CD1c-positive myeloid dendritic cell (primary cell): ENCODE results near the gene MACROD2.
"Not testable (repeated sequence)": the region's sequence is repeated elsewhere in the genome, so short reads cannot be mapped to it uniquely, and the experiment has no call there.

Experiments
- DNase-seq: peaks from one replicate; pipeline ENCODE4 v3.0.0-alpha.2; 2016; ENCODE audit errors: extremely low spot score

Gene MACROD2

GRCh38 chr20:14914633-14915032 is 919.3 kb downstream of the MACROD2 start:
- no peak for DNase-seq

GRCh38 chr20:14915356-14915755 is 920.0 kb downstream of the MACROD2 start:
- DNase-seq, result no peak

DNA sequence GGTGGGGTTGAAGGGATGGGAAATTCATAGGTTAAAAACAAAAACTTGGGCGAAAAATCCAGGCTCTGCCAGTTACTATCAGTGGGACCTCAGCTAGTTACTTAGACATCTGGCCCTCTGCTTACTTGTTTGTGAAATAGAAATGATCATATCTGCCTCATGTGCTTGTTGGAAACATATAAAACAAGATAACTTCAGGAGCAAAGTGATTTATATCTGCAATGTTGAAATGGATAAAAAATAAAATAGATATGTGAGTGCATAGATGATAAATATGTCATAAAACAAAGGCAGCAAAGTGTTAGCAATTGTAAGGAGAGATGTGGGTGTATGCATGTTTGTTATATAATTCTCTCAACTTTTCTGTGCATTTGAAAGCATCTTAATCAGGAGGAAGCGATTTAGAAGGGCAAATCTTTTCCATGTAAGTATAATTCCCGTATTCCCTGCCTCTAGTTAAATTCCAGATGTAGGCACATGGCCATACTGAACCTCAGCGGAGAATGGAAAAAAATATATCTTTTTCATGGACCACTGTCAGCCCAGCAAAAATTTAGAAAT is 921.1 kb downstream of the MACROD2 start:
- no peak for DNase-seq

DNA sequence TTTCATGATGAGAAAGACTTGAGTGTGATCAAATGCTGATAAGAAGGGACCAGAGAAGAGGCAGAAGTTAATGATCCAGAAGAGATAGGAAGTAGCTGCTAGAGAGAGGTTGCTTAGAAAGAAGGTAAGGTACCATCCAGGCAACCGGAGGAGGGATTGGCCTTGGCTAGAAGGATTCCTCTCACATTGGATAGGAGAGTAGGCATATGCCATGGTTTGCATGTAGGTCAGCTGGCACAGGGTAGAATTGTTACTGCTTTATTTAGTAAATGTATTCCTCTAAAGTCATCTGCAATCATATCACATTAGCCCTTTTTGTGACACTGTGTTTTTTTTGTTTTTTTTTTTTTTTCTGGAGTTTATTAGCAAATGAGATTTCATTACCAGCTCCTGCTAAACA is 923.0 kb downstream of the MACROD2 start:
- DNase-seq, result no peak

- no peak for DNase-seq
These were observed 923.7 kb downstream of the MACROD2 start for GRCh38 chr20:14918976-14919375.

DNA sequence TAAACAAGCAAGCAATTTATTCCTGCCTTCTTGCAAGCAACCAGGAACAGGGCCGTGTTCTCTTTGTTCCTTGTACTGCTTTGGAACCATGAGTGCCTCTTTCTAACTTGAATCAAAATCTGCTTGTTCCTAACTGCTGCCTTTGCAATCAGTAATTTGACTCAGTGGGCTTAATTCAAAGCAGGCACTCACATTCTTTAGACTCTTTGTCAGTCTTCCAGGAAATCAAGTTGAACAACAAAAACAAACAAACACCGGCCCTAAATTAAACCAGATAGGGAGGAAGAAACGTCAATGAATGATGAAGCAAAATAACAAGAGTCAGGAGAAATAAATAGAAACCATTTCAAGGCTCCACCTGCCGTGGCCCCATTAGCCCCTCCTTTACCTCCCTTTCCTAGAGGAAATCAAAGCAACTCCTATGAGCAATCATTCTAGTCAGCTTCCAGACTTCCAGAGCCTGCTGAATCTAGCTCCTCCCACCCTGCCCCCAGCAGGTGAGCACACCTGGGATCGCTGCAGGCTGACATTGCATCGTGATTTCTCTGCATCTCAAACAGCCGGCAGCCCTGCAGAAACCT is 924.3 kb downstream of the MACROD2 start:
- DNase-seq, result no peak

- no peak for DNase-seq
These were observed 926.2 kb downstream of the MACROD2 start for GRCh38 chr20:14921513-14921912.

DNA sequence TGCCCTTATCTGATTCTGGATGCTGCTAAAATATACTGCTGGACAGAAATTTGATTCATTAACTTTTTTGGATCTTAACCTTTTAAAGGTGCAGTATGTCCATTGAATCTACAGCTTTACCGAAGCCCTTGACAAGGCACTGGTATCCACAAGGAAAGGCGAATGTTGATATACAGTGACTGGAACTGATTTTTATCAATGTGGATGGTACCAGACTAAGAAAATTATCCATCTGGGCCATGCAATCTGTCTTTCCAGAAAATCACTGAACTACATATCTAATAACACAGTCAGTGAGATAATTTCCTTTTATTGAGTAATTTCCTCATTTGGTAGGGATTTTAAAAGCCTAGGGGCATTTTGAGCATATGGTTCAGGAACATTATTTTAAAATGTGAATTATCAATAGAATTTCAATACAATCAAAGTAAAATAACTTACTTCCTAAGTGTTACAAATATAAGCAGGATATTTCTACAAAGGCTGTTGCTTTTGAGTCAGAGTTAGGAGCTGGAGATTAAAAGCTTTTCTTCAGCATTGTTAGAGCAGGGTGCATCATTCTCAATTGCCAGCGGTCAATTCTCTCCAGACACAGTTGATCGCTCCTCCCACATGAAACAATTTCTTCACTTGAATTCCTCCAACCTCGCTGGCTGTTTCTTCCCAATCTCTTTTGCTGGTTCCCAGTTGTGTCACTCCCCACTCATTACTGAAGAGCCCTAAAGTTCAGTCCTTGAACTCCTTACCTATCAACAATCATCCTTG is 927.4 kb downstream of the MACROD2 start:
- no peak for DNase-seq

DNA sequence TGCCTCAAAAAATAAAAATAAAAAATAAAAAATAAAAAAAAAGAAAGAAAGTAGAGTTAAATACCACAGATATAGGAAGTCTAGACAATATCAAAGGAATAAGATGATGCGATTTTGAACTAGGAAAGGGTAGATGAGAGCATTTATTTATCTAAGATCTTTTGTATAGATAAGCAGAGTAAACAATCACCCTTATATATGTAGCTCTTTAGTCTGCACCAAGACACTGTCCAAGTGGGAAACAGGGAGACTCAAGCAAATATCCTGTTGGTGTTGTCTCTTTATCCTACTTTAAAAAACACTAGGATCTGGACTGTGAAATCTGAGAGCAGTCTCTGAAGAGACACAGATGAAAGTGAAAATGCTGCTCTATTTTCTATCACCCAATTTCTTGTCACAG is 929.1 kb downstream of the MACROD2 start:
- DNase-seq, result no peak

DNA sequence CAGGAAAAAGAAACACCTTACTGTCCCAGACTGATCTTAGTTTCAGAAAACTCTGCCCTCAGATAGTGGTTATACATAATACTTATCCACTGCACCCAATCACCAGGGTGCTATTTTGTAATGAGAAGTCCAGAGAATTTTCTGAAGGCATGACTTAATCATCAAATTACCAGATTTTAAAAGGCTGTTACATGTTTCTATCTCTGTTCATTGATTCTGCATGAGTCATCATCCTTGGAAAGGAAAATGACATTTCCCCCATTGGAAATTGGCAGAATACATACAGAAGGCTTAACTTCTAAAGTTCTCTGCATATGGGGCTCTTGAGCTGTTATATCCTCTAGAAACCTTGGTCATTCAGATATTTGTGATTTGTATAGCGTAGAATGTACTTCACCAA is 930.0 kb downstream of the MACROD2 start:
- DNase-seq, result no peak

- DNase-seq, result not testable (repeated sequence)
These were observed 931.1 kb downstream of the MACROD2 start for GRCh38 chr20:14926436-14926835.

DNA sequence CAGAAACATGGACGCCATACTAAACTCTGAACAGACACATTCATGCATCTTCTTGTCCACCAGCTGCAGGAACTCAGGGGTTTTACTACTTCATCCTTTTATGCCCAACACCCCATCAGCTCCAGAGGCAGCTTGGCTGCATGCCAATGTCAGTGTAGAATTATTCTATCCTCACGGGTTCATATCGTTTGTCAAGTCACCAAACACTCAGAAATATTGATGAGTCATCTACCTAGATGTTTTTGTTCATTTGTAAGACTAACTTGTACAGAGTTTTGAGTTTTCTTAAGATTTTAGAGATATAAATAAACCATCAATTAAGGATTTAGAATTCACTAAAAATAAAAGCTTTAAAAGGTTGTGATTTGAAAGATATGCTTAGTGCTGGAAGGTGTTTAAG is 932.8 kb downstream of the MACROD2 start:
- no peak for DNase-seq

- no peak for DNase-seq
These were observed 934.1 kb downstream of the MACROD2 start for GRCh38 chr20:14929388-14929787.

- DNase-seq, result no peak
These were observed 936.7 kb downstream of the MACROD2 start for GRCh38 chr20:14932040-14932439.

- no peak for DNase-seq
These were observed 940.0 kb downstream of the MACROD2 start for GRCh38 chr20:14935285-14935684.

- no peak for DNase-seq
These were observed 941.7 kb downstream of the MACROD2 start for GRCh38 chr20:14937021-14937420.

GRCh38 chr20:14937846-14938245 is 942.5 kb downstream of the MACROD2 start:
- DNase-seq, result no peak

GRCh38 chr20:14947536-14947935 is 952.2 kb downstream of the MACROD2 start:
- DNase-seq, result no peak

GRCh38 chr20:14947946-14948345 is 952.6 kb downstream of the MACROD2 start:
- no peak for DNase-seq

DNA sequence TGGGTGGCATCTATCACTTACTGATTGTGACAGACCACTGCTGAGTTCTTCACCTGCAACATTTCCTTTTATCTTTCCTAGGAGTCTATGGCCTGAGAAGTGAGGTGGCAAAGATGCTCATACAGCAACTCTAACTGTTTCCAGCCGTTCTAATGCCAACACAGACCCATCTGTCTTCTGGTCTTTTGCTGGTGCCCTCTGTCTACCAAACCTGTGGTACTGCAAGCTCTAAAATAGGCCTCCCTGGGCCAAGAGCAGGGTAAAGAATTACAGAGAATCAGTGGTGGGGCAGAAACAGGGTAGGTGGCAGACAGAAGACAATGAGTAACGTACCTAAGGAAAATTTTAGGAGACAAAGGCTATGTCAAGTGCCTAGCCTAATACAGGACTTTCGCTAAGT is 953.1 kb downstream of the MACROD2 start:
- no peak for DNase-seq

DNA sequence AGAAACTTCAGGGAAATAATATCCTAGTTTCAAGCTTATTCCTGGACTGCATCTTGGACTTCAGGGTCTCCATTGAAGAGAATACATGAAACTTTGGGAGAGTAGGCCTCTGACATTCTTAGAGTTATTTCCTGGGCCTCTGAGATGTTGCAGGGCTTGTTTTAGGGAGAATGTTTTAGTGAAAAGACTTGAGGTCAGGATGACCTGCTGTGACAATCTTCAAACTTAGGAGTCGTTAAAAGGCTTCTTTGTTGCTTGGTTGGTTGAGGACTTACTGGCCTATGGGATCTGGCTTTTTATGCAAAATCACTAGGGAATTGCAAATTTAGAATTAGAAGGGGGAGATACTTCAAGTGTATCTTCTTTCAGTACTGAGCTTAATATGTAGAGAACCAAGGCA is 955.3 kb downstream of the MACROD2 start:
- no peak for DNase-seq

DNA sequence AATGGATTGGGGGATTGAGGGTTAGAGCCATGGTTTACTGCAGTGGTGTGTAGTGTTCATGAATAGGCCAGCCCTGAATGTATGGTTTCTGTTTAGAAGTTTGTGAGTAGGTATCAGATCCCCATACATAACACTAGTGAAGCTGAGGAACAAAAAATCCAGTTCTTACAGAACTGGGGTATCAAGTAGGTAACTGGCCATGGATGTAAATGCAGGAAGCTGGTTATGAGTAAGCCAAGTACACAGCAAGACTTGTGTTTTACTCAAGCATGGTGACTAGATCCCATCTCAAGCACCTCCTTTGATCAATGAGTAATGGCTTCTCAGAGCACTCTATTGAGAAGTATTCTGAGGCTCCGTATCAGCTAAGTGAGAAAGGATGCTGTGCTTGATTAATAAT is 955.8 kb downstream of the MACROD2 start:
- no peak for DNase-seq

DNA sequence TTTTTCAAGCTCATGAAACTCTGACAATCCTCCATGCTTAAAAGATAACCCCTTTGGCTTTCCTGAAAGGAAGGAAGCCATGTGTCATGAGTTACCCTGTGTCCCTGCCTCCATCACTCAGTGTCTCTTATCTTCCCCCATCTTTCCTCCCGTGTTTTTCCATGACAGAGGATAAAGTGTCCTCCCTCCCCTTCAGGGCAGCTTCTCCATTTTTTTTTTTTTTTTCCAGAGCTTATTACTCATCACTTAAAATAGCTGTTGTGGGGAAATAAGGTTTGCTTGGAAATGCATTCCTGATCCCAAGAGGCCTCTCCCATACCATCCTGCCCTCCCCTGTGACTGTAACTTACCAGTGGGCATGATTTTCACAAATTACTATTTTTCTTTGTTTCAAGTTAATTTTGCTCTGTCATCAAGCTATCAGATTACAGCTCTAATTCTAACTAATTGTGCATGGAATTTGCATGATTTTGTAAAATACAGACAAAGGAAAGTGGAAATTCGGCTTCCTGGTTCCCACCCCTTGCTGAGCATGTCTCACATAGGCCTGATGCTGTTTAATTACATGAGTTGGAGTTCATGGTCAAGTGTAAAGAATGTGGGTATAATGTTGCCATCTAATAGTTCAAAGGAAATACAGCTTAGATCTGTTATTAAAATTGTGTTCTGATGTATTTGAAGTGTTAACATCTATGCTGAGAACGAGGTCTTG is 956.5 kb downstream of the MACROD2 start:
- no peak for DNase-seq
